WTC11 (cell line): ENCODE results near the gene TMEM164. TPM values are rescaled to one million over a fixed set of nuclear protein-coding genes. Genes with fewer than 3 reads are reported as not detected.

Source experiments
- ATAC-seq: fragments of 200-7000 bp; cut with Tn5 transposase; 2 replicates; pipeline ENCODE4 v1.10.0; 2021; ENCODE audit warnings: mild to moderate bottlenecking, moderate library complexity
- CTCF ChIA-PET: fragments of 300-600 bp; sonication (Branson Sonifier 250); formaldehyde crosslinking; loops from one replicate; lab custom pipeline; 2021; ENCODE audit warnings: antibody characterized with exemption; lab: Charles Lee
- POLR2A ChIA-PET: fragments of 350-600 bp; sonication (Branson Sonifier 250); formaldehyde crosslinking; loops from one replicate; lab custom pipeline; 2021; ENCODE audit warnings: antibody characterized with exemption; lab: Charles Lee
- DNase-seq: peaks from one replicate; pipeline ENCODE4 v3.0.0; 2021; ENCODE audit warnings: low spot score
- H3K27ac Mint-ChIP-seq: 2 replicates; pipeline ENCODE4 v1.8.0; 2021; ENCODE audit warnings: mixed read lengths
- H3K27me3 Mint-ChIP-seq: 2 replicates; pipeline ENCODE4 v1.8.0; 2021; ENCODE audit warnings: low read depth, mild to moderate bottlenecking, moderate library complexity, mixed read lengths
- H3K36me3 Mint-ChIP-seq: 2 replicates; pipeline ENCODE4 v1.8.0; 2021; ENCODE audit warnings: mixed read lengths
- H3K4me1 Mint-ChIP-seq: 2 replicates; pipeline ENCODE4 v1.8.0; 2022; ENCODE audit warnings: mixed read lengths
- H3K4me3 Mint-ChIP-seq: 2 replicates; pipeline ENCODE4 v1.8.0; 2021; ENCODE audit warnings: mild to moderate bottlenecking, moderate library complexity, mixed read lengths
- H3K9me3 Mint-ChIP-seq: 2 replicates; pipeline ENCODE4 v1.8.0; 2021; ENCODE audit warnings: mixed read lengths
- ESRRA ChIP-seq: sonication (generic); formaldehyde crosslinking; IDR thresholded peaks from 2 replicates; pipeline ENCODE4 v1.8.1; 2022; ENCODE audit warnings: mild to moderate bottlenecking, missing genetic modification reagents, borderline replicate concordance
- GABPB1 ChIP-seq: sonication (generic); formaldehyde crosslinking; IDR thresholded peaks from 2 replicates; pipeline ENCODE4 v1.8.1; 2023; ENCODE audit warnings: mild to moderate bottlenecking, missing genetic modification reagents
- GRHL2 ChIP-seq: fragments of 250-450 bp; sonication (Bioruptor Pico); IDR thresholded peaks from 2 replicates; pipeline ENCODE4 v1.8.0; 2022; ENCODE audit warnings: mild to moderate bottlenecking, moderate library complexity; ENCODE audit not compliant: insufficient replicate concordance, severe bottlenecking
- HMGA2 ChIP-seq: fragments of 250-450 bp; sonication (Bioruptor Pico); IDR thresholded peaks from 2 replicates; pipeline ENCODE4 v1.4.0; 2021; ENCODE audit warnings: mild to moderate bottlenecking, moderate library complexity
- IRF2 ChIP-seq: sonication (generic); formaldehyde crosslinking; IDR thresholded peaks from 2 replicates; pipeline ENCODE4 v1.8.0; 2022; ENCODE audit warnings: low read depth, missing genetic modification reagents, borderline replicate concordance
- KAT7 ChIP-seq: sonication (generic); formaldehyde crosslinking; IDR thresholded peaks from 2 replicates; pipeline ENCODE4 v1.8.1; 2023; ENCODE audit warnings: missing genetic modification reagents, mild to moderate bottlenecking, borderline replicate concordance
- NFYB ChIP-seq: sonication (generic); formaldehyde crosslinking; conservative IDR thresholded peaks from 2 replicates; pipeline ENCODE4 v1.8.0; 2022; ENCODE audit warnings: low read depth, missing genetic modification reagents
- NR1H2 ChIP-seq: sonication (generic); formaldehyde crosslinking; IDR thresholded peaks from 2 replicates; pipeline ENCODE4 v1.9.0; 2021; ENCODE audit warnings: mild to moderate bottlenecking, moderate library complexity, missing genetic modification reagents
- NR2C2 ChIP-seq: sonication (generic); formaldehyde crosslinking; IDR thresholded peaks from 2 replicates; pipeline ENCODE4 v1.8.0; 2022; ENCODE audit warnings: mild to moderate bottlenecking, missing genetic modification reagents
- ZNF121 ChIP-seq: sonication (generic); formaldehyde crosslinking; IDR thresholded peaks from 2 replicates; pipeline ENCODE4 v1.8.0; 2023; ENCODE audit warnings: missing genetic modification reagents
- ZNF232 ChIP-seq: sonication (generic); formaldehyde crosslinking; IDR thresholded peaks from 2 replicates; pipeline ENCODE4 v1.8.0; 2022; ENCODE audit warnings: mild to moderate bottlenecking, missing genetic modification reagents
- ZNF396 ChIP-seq: fragments of 250-450 bp; sonication (Bioruptor Pico); IDR thresholded peaks from 2 replicates; pipeline ENCODE4 v1.8.0; 2021; ENCODE audit warnings: mild to moderate bottlenecking, moderate library complexity, borderline replicate concordance
- ZNF416 ChIP-seq: fragments of 250-450 bp; sonication (Bioruptor Pico); IDR thresholded peaks from 2 replicates; pipeline ENCODE4 v1.9.0; 2021; ENCODE audit warnings: mild to moderate bottlenecking, inconsistent platforms
- total RNA-seq: library from RNA; stranded (reverse); gene quantifications from 3 replicates; pipeline ENCODE4 v1.2.3, GENCODE V29; 2021
- TF ChIP-seq, protein P1 (sequence below): fragments of 250-450 bp; sonication (Bioruptor Pico); IDR thresholded peaks from 2 replicates; pipeline ENCODE4 v1.9.0; 2021; ENCODE audit warnings: mild to moderate bottlenecking
- TF ChIP-seq, protein P2 (sequence below): sonication (generic); formaldehyde crosslinking; IDR thresholded peaks from 2 replicates; pipeline ENCODE4 v1.8.1; 2023; ENCODE audit warnings: mild to moderate bottlenecking, moderate library complexity, missing genetic modification reagents
- TF ChIP-seq, protein P3 (sequence below): sonication (generic); formaldehyde crosslinking; IDR thresholded peaks from 2 replicates; pipeline ENCODE4 v1.8.1; 2022; ENCODE audit warnings: low read depth, mild to moderate bottlenecking, moderate library complexity, missing genetic modification reagents, borderline replicate concordance
- TF ChIP-seq, protein P4 (sequence below): sonication (generic); formaldehyde crosslinking; conservative IDR thresholded peaks from 2 replicates; pipeline ENCODE4 v1.8.1; 2023; ENCODE audit warnings: mild to moderate bottlenecking, low read depth, missing genetic modification reagents, moderate library complexity
- TF ChIP-seq, protein P5 (sequence below): sonication (generic); formaldehyde crosslinking; IDR thresholded peaks from 2 replicates; pipeline ENCODE4 v1.8.1; 2023; ENCODE audit warnings: mild to moderate bottlenecking, missing genetic modification reagents, moderate library complexity

Gene TMEM164
- total RNA-seq, 1 experiment from 2014 or later = 16.0 TPM

DNA sequence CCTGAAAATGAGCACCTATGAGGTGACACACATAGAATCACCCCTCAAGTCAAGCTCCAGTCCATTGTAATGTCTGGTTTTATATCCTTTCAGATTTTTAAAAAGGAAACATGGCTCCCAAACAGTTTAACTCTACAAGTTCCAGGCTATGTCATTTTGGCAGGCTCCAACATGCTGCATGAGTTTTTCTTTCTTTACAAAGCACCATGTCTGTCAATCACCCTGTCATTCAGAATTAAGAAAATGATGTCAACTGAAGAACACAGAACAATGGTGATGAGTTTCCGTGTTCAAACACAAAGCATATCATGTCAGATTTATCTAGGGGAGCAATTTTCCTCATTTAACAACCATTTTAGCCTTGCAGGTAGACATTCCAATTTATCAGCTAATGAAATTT, 208.4 kb downstream of the TMEM164 start (continued):
- TF ChIP-seq GABPB1 (CRISPR knock-in tag) (no peak), NFYB (CRISPR knock-in tag) (no peak), ESRRA (no peak), NR2C2 (CRISPR knock-in tag) (no peak), GRHL2 (CRISPR knock-in tag) (no peak), ZNF121 (CRISPR knock-in tag) (no peak)
- TF ChIP-seq, protein P1, sequence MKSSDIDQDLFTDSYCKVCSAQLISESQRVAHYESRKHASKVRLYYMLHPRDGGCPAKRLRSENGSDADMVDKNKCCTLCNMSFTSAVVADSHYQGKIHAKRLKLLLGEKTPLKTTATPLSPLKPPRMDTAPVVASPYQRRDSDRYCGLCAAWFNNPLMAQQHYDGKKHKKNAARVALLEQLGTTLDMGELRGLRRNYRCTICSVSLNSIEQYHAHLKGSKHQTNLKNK (CRISPR knock-in tag) = no peak
- TF ChIP-seq, protein P2, sequence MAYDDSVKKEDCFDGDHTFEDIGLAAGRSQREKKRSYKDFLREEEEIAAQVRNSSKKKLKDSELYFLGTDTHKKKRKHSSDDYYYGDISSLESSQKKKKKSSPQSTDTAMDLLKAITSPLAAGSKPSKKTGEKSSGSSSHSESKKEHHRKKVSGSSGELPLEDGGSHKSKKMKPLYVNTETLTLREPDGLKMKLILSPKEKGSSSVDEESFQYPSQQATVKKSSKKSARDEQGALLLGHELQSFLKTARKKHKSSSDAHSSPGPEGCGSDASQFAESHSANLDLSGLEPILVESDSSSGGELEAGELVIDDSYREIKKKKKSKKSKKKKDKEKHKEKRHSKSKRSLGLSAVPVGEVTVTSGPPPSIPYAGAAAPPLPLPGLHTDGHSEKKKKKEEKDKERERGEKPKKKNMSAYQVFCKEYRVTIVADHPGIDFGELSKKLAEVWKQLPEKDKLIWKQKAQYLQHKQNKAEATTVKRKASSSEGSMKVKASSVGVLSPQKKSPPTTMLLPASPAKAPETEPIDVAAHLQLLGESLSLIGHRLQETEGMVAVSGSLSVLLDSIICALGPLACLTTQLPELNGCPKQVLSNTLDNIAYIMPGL (CRISPR knock-in tag) = no peak
- TF ChIP-seq, protein P3, sequence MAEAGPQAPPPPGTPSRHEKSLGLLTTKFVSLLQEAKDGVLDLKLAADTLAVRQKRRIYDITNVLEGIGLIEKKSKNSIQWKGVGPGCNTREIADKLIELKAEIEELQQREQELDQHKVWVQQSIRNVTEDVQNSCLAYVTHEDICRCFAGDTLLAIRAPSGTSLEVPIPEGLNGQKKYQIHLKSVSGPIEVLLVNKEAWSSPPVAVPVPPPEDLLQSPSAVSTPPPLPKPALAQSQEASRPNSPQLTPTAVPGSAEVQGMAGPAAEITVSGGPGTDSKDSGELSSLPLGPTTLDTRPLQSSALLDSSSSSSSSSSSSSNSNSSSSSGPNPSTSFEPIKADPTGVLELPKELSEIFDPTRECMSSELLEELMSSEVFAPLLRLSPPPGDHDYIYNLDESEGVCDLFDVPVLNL = no peak
- TF ChIP-seq, all 79 proteins: peak for 0

DNA sequence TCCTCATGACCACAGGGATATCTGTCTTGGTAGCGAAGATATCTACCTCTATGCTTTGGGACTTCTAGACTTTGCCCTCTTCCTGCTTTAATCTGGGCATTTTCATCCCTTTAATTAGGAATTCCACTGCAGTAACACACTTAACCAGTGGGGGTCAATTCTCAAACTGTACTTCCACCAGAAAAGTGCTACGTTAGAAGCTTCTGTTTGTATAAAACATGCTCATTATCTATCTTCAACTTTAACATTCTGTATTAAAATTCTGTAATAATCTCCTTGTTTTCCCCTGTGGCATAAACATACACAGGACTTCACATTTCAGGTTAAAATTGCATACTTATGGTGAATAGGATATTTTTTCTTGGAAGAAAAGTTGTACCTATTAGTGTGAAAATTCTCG, 209.4 kb downstream of the TMEM164 start:
- no peak overlapping the region for H3K27ac Mint-ChIP-seq
- no peaks in the 10 kb centered on the region for H3K9me3 Mint-ChIP-seq
- ATAC-seq (peak; percentile 44; the same call in 1 of the 2 replicates), DNase-seq (no peak)
- ChIA-PET POLR2A (no interaction called here), CTCF (no interaction called here)
- no peaks in the 10 kb centered on the region for H3K36me3 Mint-ChIP-seq
- no peak for TF ChIP-seq KAT7 (CRISPR knock-in tag)
- TF ChIP-seq GABPB1 (CRISPR knock-in tag) = no peak
- TF ChIP-seq, protein P4, sequence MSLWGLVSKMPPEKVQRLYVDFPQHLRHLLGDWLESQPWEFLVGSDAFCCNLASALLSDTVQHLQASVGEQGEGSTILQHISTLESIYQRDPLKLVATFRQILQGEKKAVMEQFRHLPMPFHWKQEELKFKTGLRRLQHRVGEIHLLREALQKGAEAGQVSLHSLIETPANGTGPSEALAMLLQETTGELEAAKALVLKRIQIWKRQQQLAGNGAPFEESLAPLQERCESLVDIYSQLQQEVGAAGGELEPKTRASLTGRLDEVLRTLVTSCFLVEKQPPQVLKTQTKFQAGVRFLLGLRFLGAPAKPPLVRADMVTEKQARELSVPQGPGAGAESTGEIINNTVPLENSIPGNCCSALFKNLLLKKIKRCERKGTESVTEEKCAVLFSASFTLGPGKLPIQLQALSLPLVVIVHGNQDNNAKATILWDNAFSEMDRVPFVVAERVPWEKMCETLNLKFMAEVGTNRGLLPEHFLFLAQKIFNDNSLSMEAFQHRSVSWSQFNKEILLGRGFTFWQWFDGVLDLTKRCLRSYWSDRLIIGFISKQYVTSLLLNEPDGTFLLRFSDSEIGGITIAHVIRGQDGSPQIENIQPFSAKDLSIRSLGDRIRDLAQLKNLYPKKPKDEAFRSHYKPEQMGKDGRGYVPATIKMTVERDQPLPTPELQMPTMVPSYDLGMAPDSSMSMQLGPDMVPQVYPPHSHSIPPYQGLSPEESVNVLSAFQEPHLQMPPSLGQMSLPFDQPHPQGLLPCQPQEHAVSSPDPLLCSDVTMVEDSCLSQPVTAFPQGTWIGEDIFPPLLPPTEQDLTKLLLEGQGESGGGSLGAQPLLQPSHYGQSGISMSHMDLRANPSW (CRISPR knock-in tag) = no peak
- TF ChIP-seq ZNF396 (CRISPR knock-in tag) = no peak
- no peak for TF ChIP-seq IRF2
- H3K27me3 Mint-ChIP-seq = no peaks in the 10 kb centered on the region
- peaks cover 8% of the 10 kb centered on the region for H3K4me1 Mint-ChIP-seq
- no peak overlapping the region for H3K4me3 Mint-ChIP-seq

DNA sequence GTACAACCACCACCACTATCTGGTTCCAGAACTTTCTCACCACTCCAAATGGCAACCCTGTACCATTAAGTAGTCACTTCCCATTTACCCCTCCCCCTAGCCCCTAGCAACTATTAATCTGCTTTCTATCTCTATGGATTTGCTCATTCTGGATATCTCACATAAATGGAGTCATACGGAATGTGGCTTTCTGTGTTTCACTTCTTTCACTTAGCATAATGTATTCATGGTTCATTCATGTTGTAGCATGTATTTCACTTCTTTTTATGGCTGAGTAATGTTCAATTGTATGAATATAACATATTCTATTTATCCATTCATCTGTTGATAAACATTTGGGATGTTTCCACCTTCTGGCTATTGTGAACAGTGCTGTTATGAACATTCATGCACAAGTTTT, 210.3 kb downstream of the TMEM164 start:
- CTCF ChIA-PET = no interaction called here

More for the DNA sequence above, 210.3 kb downstream of the TMEM164 start:
- no peaks in the 10 kb centered on the region for H3K9me3 Mint-ChIP-seq
- no peak overlapping the region for H3K27ac Mint-ChIP-seq
- peaks cover 8% of the 10 kb centered on the region for H3K4me1 Mint-ChIP-seq
- ATAC-seq = no peak
- TF ChIP-seq ZNF416 (CRISPR knock-in tag) = no peak
- no peak for TF ChIP-seq HMGA2 (CRISPR knock-in tag)
- TF ChIP-seq, protein P5, sequence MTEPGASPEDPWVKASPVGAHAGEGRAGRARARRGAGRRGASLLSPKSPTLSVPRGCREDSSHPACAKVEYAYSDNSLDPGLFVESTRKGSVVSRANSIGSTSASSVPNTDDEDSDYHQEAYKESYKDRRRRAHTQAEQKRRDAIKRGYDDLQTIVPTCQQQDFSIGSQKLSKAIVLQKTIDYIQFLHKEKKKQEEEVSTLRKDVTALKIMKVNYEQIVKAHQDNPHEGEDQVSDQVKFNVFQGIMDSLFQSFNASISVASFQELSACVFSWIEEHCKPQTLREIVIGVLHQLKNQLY (CRISPR knock-in tag) = no peak
- TF ChIP-seq NR1H2 (CRISPR knock-in tag) = no peak
- TF ChIP-seq ZNF232 (CRISPR knock-in tag) = no peak
- TF ChIP-seq, all 79 proteins: peak for 0
- Mint-ChIP-seq H3K27me3 (no peaks in the 10 kb centered on the region), H3K36me3 (no peaks in the 10 kb centered on the region), H3K4me3 (no peak overlapping the region)
- POLR2A ChIA-PET = no interaction called here
- no peak for DNase-seq
